Fibroblast of lung (primary cell): Measurements from ENCODE around the gene SORT1.

ENCODE experiments used
- CTCF ChIP-seq, 2 donors: IDR thresholded peaks in 1 of 2; conservative IDR thresholded peaks in 1 of 2; 1 replicate in 1 of 2; 2 replicates in 1 of 2; pipeline ENCODE4 v1.5.1; 2011 to 2012; ENCODE audit warnings: low read length in 2 of 2, control low read depth in 1 of 2, inconsistent platforms in 1 of 2, low read depth in 1 of 2, mild to moderate bottlenecking in 1 of 2
- EZH2 ChIP-seq: IDR thresholded peaks from 2 replicates; pipeline ENCODE4 v1.5.1; 2012; ENCODE audit warnings: low read length, control low read depth, mild to moderate bottlenecking; ENCODE audit errors: missing control alignments

GRCh38 chr1:109383087-109383779 lies 14.5 kb downstream of the SORT1 start:
- TF ChIP-seq CTCF (conservative IDR thresholded peaks at IDR 0.05 in 1 of 2, IDR thresholded peaks at IDR 0.05 in 1 of 2; ENCODE audit: low read depth in 1 of 2, low read length in 2 of 2) (no peak), EZH2 (no peak)
